GM23248 (cell line): ENCODE measurements around the gene PEX11B. TPM values are rescaled to one million over a fixed set of nuclear protein-coding genes. Genes with fewer than 3 reads are reported as not detected.

Source experiments
- DNase-seq: peaks from one replicate; pipeline ENCODE4 v3.0.0-alpha.2; 2015
- H2AFZ ChIP-seq: fragments of 200-600 bp; sonication (generic); 2 replicates; pipeline ENCODE4 v1.6.1; 2016; ENCODE audit warnings: antibody characterized with exemption
- H3F3A ChIP-seq: fragments of 200-600 bp; sonication (generic); 2 replicates; pipeline ENCODE4 v1.6.1; 2016; ENCODE audit warnings: mild to moderate bottlenecking, antibody characterized with exemption, mixed run types; ENCODE audit not compliant: insufficient read depth
- H3K27ac ChIP-seq: fragments of 200-600 bp; sonication (generic); 2 replicates; pipeline ENCODE4 v1.5.1; 2016; ENCODE audit warnings: mild to moderate bottlenecking
- H3K27me3 ChIP-seq: fragments of 200-600 bp; sonication (generic); replicated peaks from 2 replicates; pipeline ENCODE4 v1.6.1; 2016; ENCODE audit warnings: mild to moderate bottlenecking; ENCODE audit not compliant: insufficient read depth
- H3K36me3 ChIP-seq: fragments of 200-600 bp; sonication (generic); 2 replicates; pipeline ENCODE4 v1.6.1; 2016; ENCODE audit warnings: low read depth, mild to moderate bottlenecking
- H3K4me1 ChIP-seq: fragments of 200-600 bp; sonication (generic); 2 replicates; pipeline ENCODE4 v1.6.1; 2016; ENCODE audit warnings: mild to moderate bottlenecking; ENCODE audit not compliant: insufficient read depth
- H3K4me2 ChIP-seq: fragments of 200-600 bp; sonication (generic); one replicate; pipeline ENCODE4 v1.6.1; 2016; ENCODE audit warnings: mild to moderate bottlenecking; ENCODE audit not compliant: unreplicated experiment
- H3K4me3 ChIP-seq: fragments of 200-600 bp; sonication (generic); 2 replicates; pipeline ENCODE4 v1.5.1; 2016; ENCODE audit warnings: mild to moderate bottlenecking
- H3K79me2 ChIP-seq: fragments of 200-600 bp; sonication (generic); 2 replicates; pipeline ENCODE4 v1.6.1; 2016; ENCODE audit warnings: mild to moderate bottlenecking; ENCODE audit not compliant: insufficient read depth
- H3K9ac ChIP-seq: fragments of 200-600 bp; sonication (generic); 2 replicates; pipeline ENCODE4 v1.6.1; 2016; ENCODE audit warnings: mild to moderate bottlenecking
- H3K9me2 ChIP-seq: fragments of 200-600 bp; sonication (generic); 2 replicates; pipeline ENCODE4 v1.6.1; 2016; ENCODE audit warnings: mixed run types, mild to moderate bottlenecking, moderate library complexity; ENCODE audit not compliant: insufficient read depth
- H3K9me3 ChIP-seq: fragments of 200-600 bp; sonication (generic); one replicate; pipeline ENCODE4 v1.6.1; 2017; ENCODE audit warnings: low read depth
- H4K20me1 ChIP-seq: fragments of 200-600 bp; sonication (generic); 2 replicates; pipeline ENCODE4 v1.6.0; 2016; ENCODE audit not compliant: insufficient read depth
- EZH2 ChIP-seq: fragments of 200-600 bp; sonication (generic); IDR thresholded peaks from 2 replicates; pipeline ENCODE4 v1.6.1; 2018; ENCODE audit warnings: antibody characterized with exemption, mild to moderate bottlenecking; ENCODE audit not compliant: insufficient read depth, poor library complexity, severe bottlenecking
- EZH2phosphoT487 ChIP-seq: fragments of 200-600 bp; sonication (generic); IDR thresholded peaks from 2 replicates; pipeline ENCODE4 v1.6.1; 2018; ENCODE audit warnings: antibody characterized with exemption, moderate library complexity, mild to moderate bottlenecking, low read depth; ENCODE audit not compliant: insufficient read depth
- WGBS, 2 experiments: methylation state at CpG; one replicate each; pipeline ENCODE4 v1.1.6; 2015 to 2017; ENCODE audit warnings: low lambda C conversion rate in 2 of 2, low coverage in 1 of 2; ENCODE audit errors: missing lambda C conversion rate in 2 of 2; 5-methylcytosine and 5-hydroxymethylcytosine counted together
- in situ Hi-C: fragments of 300-500 bp; cut with MboI; formaldehyde crosslinking; loops from 2 replicates; pipeline ENCODE4 v1.15.0; 2020
- polyA plus RNA-seq: library from polyadenylated mRNA; unstranded; fragments of >200 nt; fragmentation: Nextera tagmentation; extraction: Ambion mirVana; gene quantifications from 2 replicates; pipeline ENCODE4 v1.2.1, GENCODE V29; 2016
- total RNA-seq: library from RNA; depleted of rRNA; stranded (reverse); fragments of >200 nt; shearing (Covaris generic); gene quantifications from 2 replicates; pipeline ENCODE4 v1.2.3, GENCODE V29; 2014

PEX11B gene
- total and polyA plus RNA-seq, 2 experiments from 2014 or later, result 32.2 to 37.1 TPM

- peak overlapping the region; percentile 93 for H2AFZ ChIP-seq
- no peaks in the 10 kb centered on the region for H4K20me1 ChIP-seq
- peak overlapping the region; percentile 77 for H3K4me2 ChIP-seq
- H3K9me2 ChIP-seq, result no peaks in the 10 kb centered on the region
- no peak for TF ChIP-seq EZH2phosphoT487
- no peak for TF ChIP-seq EZH2
- peak; percentile 96 for DNase-seq
- H3K79me2 ChIP-seq, result no peaks in the 10 kb centered on the region
- peak overlapping the region; percentile 50 for H3K4me3 ChIP-seq
- H3K9ac ChIP-seq, result peak overlapping the region; percentile 60
- H3K36me3 ChIP-seq, result no peaks in the 10 kb centered on the region
- peaks cover 25% of the 10 kb centered on the region for H3F3A ChIP-seq
- H3K4me1 ChIP-seq, result peaks cover 17% of the 10 kb centered on the region
- no peaks in the 10 kb centered on the region for H3K27me3 ChIP-seq
- in situ Hi-C loops, result no loop called here
- H3K27ac ChIP-seq, result peak overlapping the region; percentile 80
- H3K9me3 ChIP-seq, result no peaks in the 10 kb centered on the region
- 0 to 3% methylated on average over 6 of the region's 6 CpGs for WGBS, 2 experiments
These were observed 26.7 kb downstream of the PEX11B start for GRCh38 chr1:145891587-145892485.

- H4K20me1 ChIP-seq, result no peaks in the 10 kb centered on the region
- H3K9me2 ChIP-seq, result no peaks in the 10 kb centered on the region
- H2AFZ ChIP-seq, result peak overlapping the region; percentile 93
- H3K4me3 ChIP-seq, result no peak overlapping the region
- 38 to 57% methylated on average over 1 of the region's 1 CpG for whole genome bisulfite sequencing, 2 experiments
- peak overlapping the region; percentile 60 for H3K9ac ChIP-seq
- H3K79me2 ChIP-seq, result no peaks in the 10 kb centered on the region
- H3F3A ChIP-seq, result peaks cover 25% of the 10 kb centered on the region
- H3K27ac ChIP-seq, result peak overlapping the region; percentile 80
- H3K4me2 ChIP-seq, result peak overlapping the region; percentile 77
- H3K9me3 ChIP-seq, result no peaks in the 10 kb centered on the region
- no peaks in the 10 kb centered on the region for H3K36me3 ChIP-seq
- no peaks in the 10 kb centered on the region for H3K27me3 ChIP-seq
- TF ChIP-seq EZH2, result no peak
- in situ Hi-C loops, result no loop called here
- no peak for DNase-seq
- H3K4me1 ChIP-seq, result peaks cover 17% of the 10 kb centered on the region
These were observed 27.4 kb downstream of the PEX11B start for GRCh38 chr1:145891143-145891542.

- H4K20me1 ChIP-seq, result no peaks in the 10 kb centered on the region
- 95 to 96% methylated on average over 3 of the region's 3 CpGs for WGBS, 2 experiments
These were observed 28.8 kb downstream of the PEX11B start for GRCh38 chr1:145889722-145890121.

GRCh38 chr1:145887631-145888030 lies 30.9 kb downstream of the PEX11B start:
- Histone ChIP-seq H3K4me1 (peaks cover 30% of the 10 kb centered on the region), H2AFZ (no peak overlapping the region), H3K79me2 (no peaks in the 10 kb centered on the region), H3K4me2 (no peak overlapping the region), H3K27ac (no peak overlapping the region), H3K27me3 (no peaks in the 10 kb centered on the region), H3K36me3 (no peaks in the 10 kb centered on the region), H3F3A (peaks cover 41% of the 10 kb centered on the region), H4K20me1 (no peaks in the 10 kb centered on the region), H3K9me2 (no peaks in the 10 kb centered on the region), H3K9me3 (no peaks in the 10 kb centered on the region), H3K9ac (no peak overlapping the region), H3K4me3 (no peak overlapping the region)
- WGBS, 2 experiments, result 77 to 80% methylated on average over 5 of the region's 5 CpGs
- in situ Hi-C loops, result no loop called here
- DNase-seq, result no peak
- TF ChIP-seq EZH2 (no peak), EZH2phosphoT487 (no peak)

More at GRCh38 chr1:145889722-145890121, 28.8 kb downstream of the PEX11B start:
- H3K27me3 ChIP-seq, result no peaks in the 10 kb centered on the region
- no peak for DNase-seq
- H2AFZ ChIP-seq, result no peak overlapping the region
- TF ChIP-seq EZH2, result no peak
- no peak for TF ChIP-seq EZH2phosphoT487
- peaks cover 26% of the 10 kb centered on the region for H3K4me1 ChIP-seq
- H3K4me3 ChIP-seq, result no peak overlapping the region
- no peaks in the 10 kb centered on the region for H3K9me3 ChIP-seq
- in situ Hi-C loops, result no loop called here
- H3F3A ChIP-seq, result peaks cover 31% of the 10 kb centered on the region
- no peaks in the 10 kb centered on the region for H3K36me3 ChIP-seq
- H3K9ac ChIP-seq, result no peak overlapping the region
- H3K27ac ChIP-seq, result no peak overlapping the region
- no peaks in the 10 kb centered on the region for H3K79me2 ChIP-seq
- H3K9me2 ChIP-seq, result no peaks in the 10 kb centered on the region
- H3K4me2 ChIP-seq, result no peak overlapping the region
